Astrocyte of the spinal cord (primary cell): ENCODE results near the gene FANCD2.

Experiments used
- DNase-seq: peaks from one replicate; pipeline ENCODE4 v3.0.0; 2011; ENCODE audit warnings: low read depth, low spot score
- H3K4me3 ChIP-seq: 2 replicates; pipeline ENCODE4 v1.5.1; 2011; ENCODE audit warnings: low read depth, mild to moderate bottlenecking, low read length, moderate library complexity
- in situ Hi-C: cut with HindIII; loops from 2 replicates; pipeline ENCODE4 v1.10.0; 2017; ENCODE audit warnings: low sequenced_read_pairs
- TF ChIP-seq, protein P1 (sequence below): IDR thresholded peaks from 2 replicates; pipeline ENCODE4 v1.5.1; 2012; ENCODE audit warnings: low read depth, mild to moderate bottlenecking, low read length, inconsistent platforms

The FANCD2 gene

DNA sequence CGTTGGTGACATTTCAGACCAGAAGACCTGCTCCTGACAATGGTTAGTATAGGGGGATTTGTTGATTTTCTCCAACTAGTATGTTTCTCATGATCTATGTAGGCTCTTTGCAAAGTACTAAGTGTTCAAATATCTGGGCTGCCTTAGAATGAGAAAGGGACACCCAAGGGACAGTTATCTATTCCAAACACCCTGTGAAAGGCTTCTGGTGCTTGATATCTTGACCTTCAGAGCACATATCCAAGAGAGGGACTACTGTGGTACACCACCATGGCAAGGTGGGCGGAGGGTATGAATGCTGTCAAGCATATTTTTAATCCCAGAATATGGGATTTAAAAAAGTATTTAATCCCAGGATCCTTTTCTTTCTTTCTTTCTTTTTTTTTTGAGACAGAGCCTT, 80.7 kb downstream of the FANCD2 start:
- no peak for DNase-seq
- TF ChIP-seq, protein P1, sequence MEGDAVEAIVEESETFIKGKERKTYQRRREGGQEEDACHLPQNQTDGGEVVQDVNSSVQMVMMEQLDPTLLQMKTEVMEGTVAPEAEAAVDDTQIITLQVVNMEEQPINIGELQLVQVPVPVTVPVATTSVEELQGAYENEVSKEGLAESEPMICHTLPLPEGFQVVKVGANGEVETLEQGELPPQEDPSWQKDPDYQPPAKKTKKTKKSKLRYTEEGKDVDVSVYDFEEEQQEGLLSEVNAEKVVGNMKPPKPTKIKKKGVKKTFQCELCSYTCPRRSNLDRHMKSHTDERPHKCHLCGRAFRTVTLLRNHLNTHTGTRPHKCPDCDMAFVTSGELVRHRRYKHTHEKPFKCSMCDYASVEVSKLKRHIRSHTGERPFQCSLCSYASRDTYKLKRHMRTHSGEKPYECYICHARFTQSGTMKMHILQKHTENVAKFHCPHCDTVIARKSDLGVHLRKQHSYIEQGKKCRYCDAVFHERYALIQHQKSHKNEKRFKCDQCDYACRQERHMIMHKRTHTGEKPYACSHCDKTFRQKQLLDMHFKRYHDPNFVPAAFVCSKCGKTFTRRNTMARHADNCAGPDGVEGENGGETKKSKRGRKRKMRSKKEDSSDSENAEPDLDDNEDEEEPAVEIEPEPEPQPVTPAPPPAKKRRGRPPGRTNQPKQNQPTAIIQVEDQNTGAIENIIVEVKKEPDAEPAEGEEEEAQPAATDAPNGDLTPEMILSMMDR: no peak
- H3K4me3 ChIP-seq: no peak overlapping the region
- in situ Hi-C loops: no loop called here

DNA sequence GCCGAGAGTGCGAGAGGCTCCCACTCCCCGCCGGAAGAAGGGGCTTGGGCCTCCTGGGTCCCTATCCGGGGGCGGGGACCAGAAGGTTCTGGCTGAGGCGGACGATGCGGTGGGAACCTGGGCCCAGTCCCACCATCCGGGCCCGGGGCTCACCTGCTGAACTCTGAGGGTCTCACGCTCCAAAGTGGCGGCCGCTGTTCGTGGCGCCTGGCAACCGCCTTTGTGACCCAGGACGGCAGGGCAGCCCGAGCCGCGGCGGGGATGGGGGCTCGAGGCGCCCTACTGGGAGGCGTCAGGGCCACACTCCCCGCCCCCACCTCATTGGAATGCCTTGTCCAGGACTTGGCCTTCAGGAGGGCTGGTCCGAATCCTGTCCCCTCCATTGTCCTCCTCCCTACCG, 81.9 kb downstream of the FANCD2 start, which contains the start of gene FANCD2OS:
TSS of gene FANCD2OS (minus strand) at position 165 of the 400 bp plus-strand sequence. CDS start 3,481 bp downstream, outside the sequence.
- no peak within 1 kb of the TSS for H3K4me3 ChIP-seq
- no peak for DNase-seq
- TF ChIP-seq, protein P1: no peak
- in situ Hi-C loops: no loop called here

DNA sequence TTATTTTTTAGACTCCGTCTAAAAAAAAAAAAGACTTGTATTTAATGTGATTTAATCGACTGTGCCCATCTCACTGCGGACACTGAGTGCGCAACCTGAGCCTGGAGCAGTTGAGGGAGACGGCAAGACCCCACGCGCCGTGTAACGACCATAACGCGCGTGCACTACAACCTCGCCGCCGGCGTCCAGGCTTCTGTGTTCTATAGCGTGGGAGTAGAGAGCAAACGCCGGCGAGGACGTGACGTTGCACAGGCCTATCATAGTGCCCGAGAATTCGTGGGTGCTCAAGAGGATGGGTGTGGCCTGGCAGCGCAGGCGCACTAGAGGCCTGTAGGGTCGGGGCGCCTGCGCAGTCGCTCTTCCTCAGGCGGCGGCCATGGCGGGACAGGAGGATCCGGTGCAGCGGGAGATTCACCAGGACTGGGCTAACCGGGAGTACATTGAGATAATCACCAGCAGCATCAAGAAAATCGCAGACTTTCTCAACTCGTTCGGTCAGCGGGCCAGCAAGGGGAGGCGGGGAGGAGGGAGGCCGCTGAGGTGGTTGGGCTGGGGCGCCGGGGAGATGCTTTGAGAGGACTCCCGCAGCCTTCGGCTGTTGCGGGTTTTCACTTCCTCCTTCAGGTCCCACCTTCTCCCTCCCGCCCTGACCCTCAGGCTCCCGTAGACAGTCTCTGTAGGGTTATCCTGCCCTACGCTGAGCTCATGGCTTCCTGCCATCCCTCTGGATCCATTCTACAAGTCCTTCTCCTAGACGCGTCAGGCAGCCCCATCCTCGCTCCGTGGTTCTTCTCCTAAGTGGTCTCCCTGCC, 89.3 kb downstream of the FANCD2 start, which contains the start of gene BRK1:
TSS of gene BRK1 (plus strand) at position 350 of the 812 bp plus-strand sequence. CDS start at position 377, 27 bp downstream.
- peak; percentile 96 for DNase-seq
- in situ Hi-C loops: no loop called here
- H3K4me3 ChIP-seq: peak within 1 kb of the TSS; percentile 99
- TF ChIP-seq, protein P1: no peak

DNA sequence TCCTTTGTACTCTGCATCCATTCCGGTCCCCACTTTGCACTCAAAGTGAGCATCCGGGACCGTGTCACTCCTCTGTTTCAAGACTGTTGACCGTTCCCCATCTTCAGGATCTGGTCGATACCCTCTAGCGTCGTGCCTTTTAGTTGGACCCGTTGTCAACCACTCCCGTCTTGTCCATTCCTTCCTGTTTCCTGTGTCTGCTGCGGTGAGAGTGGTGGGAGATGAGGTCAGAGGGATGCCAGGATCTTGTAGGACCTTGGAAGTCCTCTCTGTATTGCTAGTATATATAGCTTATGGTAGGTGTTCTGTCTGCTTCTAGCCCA, 89.9 kb downstream of the FANCD2 start:
- in situ Hi-C loops: no loop called here
- TF ChIP-seq, protein P1: no peak
- DNase-seq: no peak
- H3K4me3 ChIP-seq: peak overlapping the region; percentile 99

DNA sequence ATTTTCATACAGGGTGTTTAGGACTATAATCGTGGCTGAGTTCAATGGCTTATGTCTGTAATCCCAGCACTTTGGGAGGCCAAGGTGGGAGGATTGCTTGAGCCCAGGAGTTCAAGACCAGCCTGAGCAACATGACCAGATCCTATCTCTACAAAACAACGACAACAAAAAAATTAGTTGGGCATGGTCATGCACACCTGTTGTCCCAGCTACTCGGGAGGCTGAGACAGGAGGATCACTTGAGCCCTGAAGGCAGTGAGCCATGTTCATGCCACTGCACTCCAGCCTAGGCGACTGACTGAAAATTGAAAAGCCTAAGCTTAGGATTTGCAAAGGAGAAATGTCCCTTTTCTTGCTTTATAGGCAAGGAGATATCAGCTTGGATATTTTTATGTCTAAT, 90.7 kb downstream of the FANCD2 start:
- TF ChIP-seq, protein P1: no peak
- in situ Hi-C loops: no loop called here
- DNase-seq: no peak
- no peak overlapping the region for H3K4me3 ChIP-seq

DNA sequence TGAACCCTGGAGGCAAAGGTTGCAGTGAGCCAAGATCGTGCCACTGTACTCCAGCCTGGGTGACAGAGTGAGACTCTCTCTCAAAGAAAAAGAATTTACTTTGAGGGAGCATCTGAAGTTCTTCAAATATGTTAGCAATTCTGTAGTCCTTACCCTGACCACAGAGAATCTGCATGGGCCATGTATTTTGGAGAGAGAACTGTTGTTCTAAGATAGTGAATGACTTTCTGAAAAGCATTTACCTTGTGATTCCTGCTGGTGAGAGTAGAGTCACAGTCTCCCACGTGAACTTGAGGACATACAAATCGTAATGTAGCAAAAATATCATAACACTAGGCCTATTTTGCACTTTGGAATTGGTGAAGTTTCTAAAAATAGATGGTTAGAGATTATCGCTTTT, 93.1 kb downstream of the FANCD2 start:
- H3K4me3 ChIP-seq: no peak overlapping the region
- no peak for DNase-seq
- TF ChIP-seq, protein P1: no peak
- in situ Hi-C loops: no loop called here
